HepG2 (cell line): ENCODE data around the gene U2AF2. TPM values are rescaled to one million over a fixed set of nuclear protein-coding genes. Genes with fewer than 3 reads are reported as not detected.
A peak's percentile ranks its signal among the peaks of the same experiment; 100 is the strongest.

Source experiments
- CHCHD3 ChIP-seq: sonication (generic); formaldehyde crosslinking; IDR thresholded peaks from 2 replicates; pipeline ENCODE4 v1.8.0; 2022; ENCODE audit warnings: mild to moderate bottlenecking, missing genetic modification reagents, moderate library complexity
- KAT7 ChIP-seq: IDR thresholded peaks from 2 replicates; pipeline ENCODE4 v1.6.1; 2018; ENCODE audit warnings: borderline replicate concordance, missing compliant biosample characterization
- KMT2B ChIP-seq: IDR thresholded peaks from 2 replicates; pipeline ENCODE4 v1.6.1; 2016; ENCODE audit warnings: missing genetic modification reagents, missing compliant biosample characterization
- SNAI1 ChIP-seq: sonication (generic); formaldehyde crosslinking; IDR thresholded peaks from 2 replicates; pipeline ENCODE4 v1.5.0; 2020; ENCODE audit warnings: mild to moderate bottlenecking, missing genetic modification reagents, borderline replicate concordance
- TIGD3 ChIP-seq: sonication (generic); formaldehyde crosslinking; IDR thresholded peaks from 2 replicates; pipeline ENCODE4 v1.5.1; 2020; ENCODE audit warnings: mild to moderate bottlenecking, missing genetic modification reagents, borderline replicate concordance
- ZBTB46 ChIP-seq: sonication (generic); formaldehyde crosslinking; IDR thresholded peaks from 2 replicates; pipeline ENCODE4 v1.4.0; 2020; ENCODE audit warnings: mild to moderate bottlenecking, missing genetic modification reagents, borderline replicate concordance
- ZNF235 ChIP-seq: sonication (generic); formaldehyde crosslinking; IDR thresholded peaks from 2 replicates; pipeline ENCODE4 v1.8.1; 2023; ENCODE audit warnings: mild to moderate bottlenecking, missing genetic modification reagents, borderline replicate concordance
- ZNF253 ChIP-seq: sonication (generic); formaldehyde crosslinking; IDR thresholded peaks from 2 replicates; pipeline ENCODE4 v1.8.0; 2022; ENCODE audit warnings: mild to moderate bottlenecking, missing genetic modification reagents, borderline replicate concordance
- ZNF337 ChIP-seq: sonication (generic); formaldehyde crosslinking; IDR thresholded peaks from 2 replicates; pipeline ENCODE4 v1.5.1; 2020; ENCODE audit warnings: missing genetic modification reagents, low read depth, mild to moderate bottlenecking, borderline replicate concordance
- ZNF749 ChIP-seq: sonication (generic); formaldehyde crosslinking; IDR thresholded peaks from 2 replicates; pipeline ENCODE4 v1.8.0; 2022; ENCODE audit warnings: mild to moderate bottlenecking, missing genetic modification reagents, moderate library complexity, borderline replicate concordance
- ZSCAN30 ChIP-seq: sonication (generic); formaldehyde crosslinking; IDR thresholded peaks from 2 replicates; pipeline ENCODE4 v1.5.0; 2020; ENCODE audit warnings: mild to moderate bottlenecking, missing genetic modification reagents
- polyA plus RNA-seq, 8 experiments: library from polyadenylated mRNA; depleted of rRNA in 3 of 8; stranded (reverse) in 7 of 8; unstranded in 1 of 8; fragments of >200 nt; fragmentation: Illumina TruSeq in 4 of 8; extraction: Trizol in 4 of 8; gene quantifications; 2 replicates each; pipeline versions ENCODE4 v1.2.1 to v1.2.3, GENCODE V29; 2011 to 2016; ENCODE audit warnings: low read depth in 4 of 8, missing spikeins in 1 of 8, mixed read lengths in 1 of 8; ENCODE audit not compliant: insufficient read depth in 1 of 8
- total RNA-seq, 5 experiments: library from RNA; depleted of rRNA; stranded (reverse); fragments of >200 nt; fragmentation: Illumina TruSeq; extraction: Trizol; gene quantifications; 2 replicates each; pipeline ENCODE4 v1.2.3, GENCODE V29; 2016; ENCODE audit warnings: low read depth in 1 of 5
- TF ChIP-seq, protein P1 (sequence below): sonication (generic); formaldehyde crosslinking; IDR thresholded peaks from 2 replicates; pipeline ENCODE4 v1.8.0; 2022; ENCODE audit warnings: mild to moderate bottlenecking, missing genetic modification reagents, moderate library complexity
- TF ChIP-seq, protein P2 (sequence below): sonication (generic); formaldehyde crosslinking; IDR thresholded peaks from 2 replicates; pipeline ENCODE4 v1.5.0; 2020; ENCODE audit warnings: missing genetic modification reagents, mild to moderate bottlenecking, borderline replicate concordance
- TF ChIP-seq, protein P3 (sequence below): sonication (generic); formaldehyde crosslinking; IDR thresholded peaks from 2 replicates; pipeline ENCODE4 v1.4.0; 2020; ENCODE audit warnings: mild to moderate bottlenecking, missing genetic modification reagents, borderline replicate concordance
- TF ChIP-seq, protein P4 (sequence below): IDR thresholded peaks from 2 replicates; pipeline ENCODE4 v1.6.1; 2016; ENCODE audit warnings: mild to moderate bottlenecking

The U2AF2 gene
- total and polyA plus RNA-seq, 2 of the 13 experiments (the other 11 are each of a cell fraction or from before 2014, with no cell fraction given), result 84.3 to 124 TPM

GRCh38 chr19:55640043-55640576 is 14.7 kb upstream of the U2AF2 start (continued):
- TF ChIP-seq, protein P1, sequence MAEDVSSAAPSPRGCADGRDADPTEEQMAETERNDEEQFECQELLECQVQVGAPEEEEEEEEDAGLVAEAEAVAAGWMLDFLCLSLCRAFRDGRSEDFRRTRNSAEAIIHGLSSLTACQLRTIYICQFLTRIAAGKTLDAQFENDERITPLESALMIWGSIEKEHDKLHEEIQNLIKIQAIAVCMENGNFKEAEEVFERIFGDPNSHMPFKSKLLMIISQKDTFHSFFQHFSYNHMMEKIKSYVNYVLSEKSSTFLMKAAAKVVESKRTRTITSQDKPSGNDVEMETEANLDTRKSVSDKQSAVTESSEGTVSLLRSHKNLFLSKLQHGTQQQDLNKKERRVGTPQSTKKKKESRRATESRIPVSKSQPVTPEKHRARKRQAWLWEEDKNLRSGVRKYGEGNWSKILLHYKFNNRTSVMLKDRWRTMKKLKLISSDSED (CRISPR knock-in tag), result no peak
- 0 out of 2 replicates have a peak, but pooled peaks have one; percentile 33 for TF ChIP-seq CHCHD3
- no peak for TF ChIP-seq TIGD3
- 0 out of 2 replicates have a peak, but pooled peaks have one; percentile 32 for TF ChIP-seq ZNF253 (CRISPR knock-in tag)
- TF ChIP-seq ZNF749, result 0 out of 2 replicates have a peak, but pooled peaks have one; percentile 63
- TF ChIP-seq, protein P2, sequence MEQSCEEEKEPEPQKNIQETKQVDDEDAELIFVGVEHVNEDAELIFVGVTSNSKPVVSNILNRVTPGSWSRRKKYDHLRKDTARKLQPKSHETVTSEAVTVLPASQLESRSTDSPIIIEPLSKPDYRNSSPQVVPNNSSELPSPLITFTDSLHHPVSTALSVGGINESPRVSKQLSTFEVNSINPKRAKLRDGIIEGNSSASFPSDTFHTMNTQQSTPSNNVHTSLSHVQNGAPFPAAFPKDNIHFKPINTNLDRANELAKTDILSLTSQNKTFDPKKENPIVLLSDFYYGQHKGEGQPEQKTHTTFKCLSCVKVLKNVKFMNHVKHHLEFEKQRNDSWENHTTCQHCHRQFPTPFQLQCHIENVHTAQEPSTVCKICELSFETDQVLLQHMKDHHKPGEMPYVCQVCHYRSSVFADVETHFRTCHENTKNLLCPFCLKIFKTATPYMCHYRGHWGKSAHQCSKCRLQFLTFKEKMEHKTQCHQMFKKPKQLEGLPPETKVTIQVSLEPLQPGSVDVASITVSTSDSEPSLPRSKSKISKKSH (CRISPR knock-in tag), result peak; percentile 13; the same call in 1 of the 2 replicates
- 0 out of 2 replicates have a peak, but pooled peaks have one; percentile 53 for TF ChIP-seq SNAI1
- TF ChIP-seq ZNF235, result 0 out of 2 replicates have a peak, but pooled peaks have one; percentile 61
- no peak for TF ChIP-seq ZSCAN30
- TF ChIP-seq, protein P3, sequence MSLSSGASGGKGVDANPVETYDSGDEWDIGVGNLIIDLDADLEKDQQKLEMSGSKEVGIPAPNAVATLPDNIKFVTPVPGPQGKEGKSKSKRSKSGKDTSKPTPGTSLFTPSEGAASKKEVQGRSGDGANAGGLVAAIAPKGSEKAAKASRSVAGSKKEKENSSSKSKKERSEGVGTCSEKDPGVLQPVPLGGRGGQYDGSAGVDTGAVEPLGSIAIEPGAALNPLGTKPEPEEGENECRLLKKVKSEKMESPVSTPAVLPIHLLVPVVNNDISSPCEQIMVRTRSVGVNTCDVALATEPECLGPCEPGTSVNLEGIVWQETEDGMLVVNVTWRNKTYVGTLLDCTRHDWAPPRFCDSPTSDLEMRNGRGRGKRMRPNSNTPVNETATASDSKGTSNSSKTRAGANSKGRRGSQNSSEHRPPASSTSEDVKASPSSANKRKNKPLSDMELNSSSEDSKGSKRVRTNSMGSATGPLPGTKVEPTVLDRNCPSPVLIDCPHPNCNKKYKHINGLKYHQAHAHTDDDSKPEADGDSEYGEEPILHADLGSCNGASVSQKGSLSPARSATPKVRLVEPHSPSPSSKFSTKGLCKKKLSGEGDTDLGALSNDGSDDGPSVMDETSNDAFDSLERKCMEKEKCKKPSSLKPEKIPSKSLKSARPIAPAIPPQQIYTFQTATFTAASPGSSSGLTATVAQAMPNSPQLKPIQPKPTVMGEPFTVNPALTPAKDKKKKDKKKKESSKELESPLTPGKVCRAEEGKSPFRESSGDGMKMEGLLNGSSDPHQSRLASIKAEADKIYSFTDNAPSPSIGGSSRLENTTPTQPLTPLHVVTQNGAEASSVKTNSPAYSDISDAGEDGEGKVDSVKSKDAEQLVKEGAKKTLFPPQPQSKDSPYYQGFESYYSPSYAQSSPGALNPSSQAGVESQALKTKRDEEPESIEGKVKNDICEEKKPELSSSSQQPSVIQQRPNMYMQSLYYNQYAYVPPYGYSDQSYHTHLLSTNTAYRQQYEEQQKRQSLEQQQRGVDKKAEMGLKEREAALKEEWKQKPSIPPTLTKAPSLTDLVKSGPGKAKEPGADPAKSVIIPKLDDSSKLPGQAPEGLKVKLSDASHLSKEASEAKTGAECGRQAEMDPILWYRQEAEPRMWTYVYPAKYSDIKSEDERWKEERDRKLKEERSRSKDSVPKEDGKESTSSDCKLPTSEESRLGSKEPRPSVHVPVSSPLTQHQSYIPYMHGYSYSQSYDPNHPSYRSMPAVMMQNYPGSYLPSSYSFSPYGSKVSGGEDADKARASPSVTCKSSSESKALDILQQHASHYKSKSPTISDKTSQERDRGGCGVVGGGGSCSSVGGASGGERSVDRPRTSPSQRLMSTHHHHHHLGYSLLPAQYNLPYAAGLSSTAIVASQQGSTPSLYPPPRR (CRISPR knock-in tag), result no peak
- TF ChIP-seq ZBTB46, result no peak
- TF ChIP-seq KMT2B, result 0 out of 2 replicates have a peak, but pooled peaks have one; percentile 12
- TF ChIP-seq KAT7 (CRISPR knock-in tag), result no peak
- TF ChIP-seq, protein P4, sequence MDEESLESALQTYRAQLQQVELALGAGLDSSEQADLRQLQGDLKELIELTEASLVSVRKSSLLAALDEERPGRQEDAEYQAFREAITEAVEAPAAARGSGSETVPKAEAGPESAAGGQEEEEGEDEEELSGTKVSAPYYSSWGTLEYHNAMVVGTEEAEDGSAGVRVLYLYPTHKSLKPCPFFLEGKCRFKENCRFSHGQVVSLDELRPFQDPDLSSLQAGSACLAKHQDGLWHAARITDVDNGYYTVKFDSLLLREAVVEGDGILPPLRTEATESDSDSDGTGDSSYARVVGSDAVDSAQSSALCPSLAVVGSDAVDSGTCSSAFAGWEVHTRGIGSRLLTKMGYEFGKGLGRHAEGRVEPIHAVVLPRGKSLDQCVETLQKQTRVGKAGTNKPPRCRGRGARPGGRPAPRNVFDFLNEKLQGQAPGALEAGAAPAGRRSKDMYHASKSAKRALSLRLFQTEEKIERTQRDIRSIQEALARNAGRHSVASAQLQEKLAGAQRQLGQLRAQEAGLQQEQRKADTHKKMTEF (CRISPR knock-in tag), result 0 out of 2 replicates have a peak, but pooled peaks have one; percentile 5
- no peak for TF ChIP-seq ZNF337 (CRISPR knock-in tag)
